Measurements from ENCODE around the gene FAM219B.
"Not testable (repeated sequence)": the region's sequence is repeated elsewhere in the genome, so short reads cannot be mapped to it uniquely, and the experiment has no call there.

The FAM219B gene

DNA sequence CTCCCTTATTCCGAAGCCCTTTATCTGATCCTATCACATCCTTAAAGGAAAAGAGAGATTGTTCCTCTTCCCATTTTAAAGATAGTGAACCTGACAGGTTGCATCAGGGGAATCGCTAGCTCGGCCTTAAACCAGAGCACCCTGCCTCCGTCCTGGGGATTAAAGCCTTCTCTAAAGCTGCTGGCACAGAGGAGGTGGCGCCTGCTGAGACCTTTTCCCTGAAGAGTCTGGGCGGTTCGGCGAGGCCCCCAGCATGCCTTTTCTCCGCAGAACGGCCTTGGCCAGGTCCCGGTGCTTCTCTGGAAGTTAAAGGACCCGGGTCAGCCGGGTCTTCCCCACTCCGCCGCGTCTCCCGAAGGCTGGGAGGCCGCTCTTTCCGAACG, 593 bp downstream of the FAM219B start:
- H3K4me3 ChIP-seq = peak overlapping the region; percentile 64 to 94 (median 88)

DNA sequence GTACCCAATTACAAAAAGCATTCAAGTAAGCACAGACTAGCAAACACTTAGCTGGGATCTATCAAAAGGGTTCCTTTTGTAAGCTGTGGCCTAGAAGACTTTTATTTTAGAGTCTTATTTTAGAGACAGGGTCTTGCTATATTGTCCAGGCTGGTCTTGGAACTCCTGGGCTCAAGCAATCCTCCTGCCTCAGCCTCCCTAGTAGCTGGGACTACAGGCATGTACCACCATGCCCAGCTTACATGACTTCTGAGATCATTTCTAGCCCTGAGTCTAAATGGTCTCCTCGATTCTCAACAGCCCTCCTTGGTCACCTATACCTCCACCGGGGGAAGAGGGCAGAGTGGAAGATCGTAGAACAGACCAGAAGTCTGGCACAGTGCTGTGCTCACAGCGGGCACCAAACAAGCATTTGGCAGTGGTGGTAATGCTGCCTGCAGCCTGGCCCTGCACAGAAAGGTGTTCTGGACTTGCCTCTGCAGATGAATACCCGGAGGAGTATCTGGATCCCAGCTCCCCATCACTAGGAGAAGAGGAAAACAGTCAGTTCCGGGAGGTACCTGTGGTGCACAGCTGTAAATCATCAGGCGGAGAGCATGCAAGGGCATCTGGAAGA, 2.4 kb downstream of the FAM219B start:
- Histone ChIP-seq H3K27ac (peak overlapping the region in 2 of 21 experiments; percentile 0 to 90), H3K4me3 (no peak overlapping the region)

More for the DNA sequence above, 593 bp downstream of the FAM219B start:
- H3K27ac ChIP-seq = peak overlapping the region; percentile 84 to 99 (median 96)

DNA sequence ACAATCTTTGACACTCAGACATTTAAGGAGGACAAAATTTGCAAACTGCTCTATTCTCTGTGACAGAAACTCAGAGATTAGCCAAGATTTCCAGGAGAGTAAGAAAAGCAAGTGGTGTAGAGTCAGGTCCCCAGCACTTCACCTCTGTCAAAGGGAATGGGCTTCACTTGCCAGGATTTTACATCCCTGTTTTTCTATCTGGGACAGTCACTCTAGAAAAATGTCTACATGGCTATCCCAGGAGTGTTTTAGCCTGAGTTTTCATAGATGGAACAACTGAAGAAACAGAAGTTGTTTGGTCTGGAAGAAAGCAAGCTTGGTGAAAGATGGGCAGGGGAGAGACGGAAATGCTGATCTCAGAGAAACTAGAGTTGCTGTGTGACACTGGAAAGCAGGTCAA, 3.0 kb downstream of the FAM219B start:
- peak overlapping the region in 1 of 21 experiments; percentile 0 for H3K27ac ChIP-seq
- no peak overlapping the region for H3K4me3 ChIP-seq

- H3K27ac ChIP-seq = peak overlapping the region in 9 of 21 experiments; percentile 8 to 62 (median 30)
- H3K4me3 ChIP-seq = no peak overlapping the region
These were observed 4.2 kb downstream of the FAM219B start for GRCh38 chr15:74902295-74903075.

GRCh38 chr15:74901612-74902063, 5.0 kb downstream of the FAM219B start:
- Histone ChIP-seq H3K4me3 (no peak overlapping the region), H3K27ac (peak overlapping the region in 11 of 21 experiments; percentile 5 to 70 (median 47))

- Histone ChIP-seq H3K4me3 (no peak overlapping the region), H3K27ac (peak overlapping the region in 1 of 21 experiments; percentile 12)
These were observed 9.3 kb downstream of the FAM219B start for GRCh38 chr15:74897300-74897701.

DNA sequence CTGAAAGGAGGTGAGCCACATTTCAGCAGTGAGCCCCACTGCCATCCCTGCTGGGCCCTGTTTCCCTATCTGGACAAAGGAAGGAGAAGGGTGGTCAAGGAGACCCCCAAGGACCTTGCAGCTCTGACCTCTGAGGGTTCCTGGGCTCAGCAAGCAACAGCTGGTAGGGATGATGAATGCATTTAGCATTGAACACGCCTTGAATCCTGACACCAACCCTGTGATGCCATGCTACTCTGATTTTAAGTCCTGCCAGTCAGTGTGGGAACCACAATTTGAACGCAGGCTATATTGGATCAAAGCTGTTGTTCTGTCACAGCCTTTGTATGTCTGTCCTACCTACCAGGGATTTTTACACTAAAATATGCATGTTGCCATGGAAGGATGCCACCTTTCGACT, 10.3 kb downstream of the FAM219B start:
- H3K27ac ChIP-seq = peak overlapping the region in 1 of 21 experiments; percentile 16

GRCh38 chr15:74895830-74896229, 10.8 kb downstream of the FAM219B start:
- H3K27ac ChIP-seq = no peak overlapping the region
- H3K4me3 ChIP-seq = no peak overlapping the region

More for the DNA sequence above, 10.3 kb downstream of the FAM219B start:
- H3K4me3 ChIP-seq = no peak overlapping the region

- H3K27ac ChIP-seq = peak overlapping the region in 1 of 21 experiments; percentile 36
- H3K4me3 ChIP-seq = not testable (repeated sequence)
These were observed 12.3 kb downstream of the FAM219B start for GRCh38 chr15:74894383-74894782.

GRCh38 chr15:74893627-74894026, 13.0 kb downstream of the FAM219B start:
- H3K27ac ChIP-seq = peak overlapping the region in 5 of 21 experiments; percentile 24 to 75 (median 31)

DNA sequence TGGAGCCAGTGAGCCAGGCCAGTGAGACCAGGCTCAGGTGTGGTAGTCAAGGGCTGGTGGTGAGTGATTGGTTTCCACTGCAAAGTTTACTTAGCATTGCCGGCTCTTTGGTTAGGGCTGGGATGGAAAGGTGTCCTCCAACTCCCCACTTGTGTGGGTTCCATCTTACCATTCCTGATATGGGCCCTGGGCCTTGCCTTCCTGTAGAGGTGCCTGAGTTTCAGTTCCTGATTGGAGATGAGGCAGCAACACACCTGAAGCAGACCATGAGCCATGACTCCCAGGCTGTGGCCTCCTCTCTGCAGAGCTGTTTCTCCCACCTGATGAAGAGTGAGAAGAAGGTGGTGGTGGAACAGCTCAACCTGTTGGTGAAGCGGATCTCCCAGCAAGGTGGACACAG, 13.7 kb downstream of the FAM219B start:
- no peak overlapping the region for H3K4me3 ChIP-seq
- H3K27ac ChIP-seq = peak overlapping the region in 5 of 21 experiments; percentile 24 to 75 (median 31)

More at GRCh38 chr15:74893627-74894026, 13.0 kb downstream of the FAM219B start:
- no peak overlapping the region for H3K4me3 ChIP-seq

GRCh38 chr15:74892313-74892712, 14.3 kb downstream of the FAM219B start:
- Histone ChIP-seq H3K4me3 (no peak overlapping the region), H3K27ac (peak overlapping the region in 2 of 21 experiments; percentile 24 to 75)

- no peak overlapping the region for H3K4me3 ChIP-seq
- peak overlapping the region in 1 of 21 experiments; percentile 88 for H3K27ac ChIP-seq
These were observed 15.2 kb downstream of the FAM219B start for GRCh38 chr15:74891469-74891868.

DNA sequence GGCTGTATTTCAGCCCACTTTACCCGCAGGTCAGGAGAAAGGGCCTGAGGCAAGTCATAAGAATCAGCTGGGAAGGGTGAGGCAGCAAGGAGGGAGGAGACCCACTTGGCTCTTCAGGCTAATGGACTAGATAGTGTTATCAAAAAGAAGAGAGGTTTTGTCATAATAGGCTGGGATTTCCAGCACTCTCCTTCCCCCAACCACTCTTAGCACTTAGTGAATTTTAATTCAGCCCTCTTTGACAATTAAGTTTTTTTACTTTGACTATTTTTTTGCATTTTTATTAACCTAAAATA, 16.0 kb downstream of the FAM219B start:
- Histone ChIP-seq H3K4me3 (peak overlapping the region; percentile 53 to 89 (median 60)), H3K27ac (peak overlapping the region in 16 of 21 experiments; percentile 7 to 90 (median 84))

DNA sequence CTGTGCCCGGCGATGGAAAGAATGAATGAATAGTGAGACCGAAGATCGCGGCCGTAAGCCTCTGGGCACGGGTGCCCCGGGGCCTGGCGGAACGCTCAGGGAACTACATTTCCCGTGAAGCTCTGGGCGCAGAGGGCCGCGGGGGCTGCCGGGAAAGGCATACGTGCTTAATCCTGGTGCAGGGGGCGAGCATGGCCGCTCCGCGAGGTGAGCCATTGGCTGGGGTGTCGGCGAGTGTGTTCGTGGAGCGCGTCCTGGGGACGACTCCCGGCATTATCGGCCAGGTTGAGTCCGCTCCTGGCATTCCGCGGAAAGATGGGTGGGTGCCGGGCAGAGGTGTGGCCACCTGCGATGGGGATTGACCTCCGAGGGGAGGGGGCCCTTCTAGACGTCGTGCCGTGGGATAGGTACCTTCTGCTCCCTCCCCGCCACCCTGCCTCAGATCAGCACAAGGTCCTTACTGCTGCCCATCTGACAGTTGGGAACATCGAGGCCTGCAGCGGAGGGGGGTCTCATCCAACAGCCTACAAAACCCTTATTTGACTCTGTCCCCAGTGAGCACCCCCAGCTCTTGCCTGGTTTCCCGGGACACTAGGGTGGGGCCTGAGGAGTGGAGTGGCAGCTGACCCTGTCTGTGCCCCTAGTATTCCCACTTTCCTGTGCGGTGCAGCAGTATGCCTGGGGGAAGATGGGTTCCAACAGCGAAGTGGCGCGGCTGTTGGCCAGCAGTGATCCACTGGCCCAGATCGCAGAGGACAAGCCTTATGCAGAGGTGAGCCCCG, 16.6 kb downstream of the FAM219B start, which contains the start of gene MPI:
Gene MPI (plus strand): TSS at position 160 of the 782 bp plus-strand sequence. CDS start 32 bp downstream, at position 192.
- Histone ChIP-seq H3K27ac (peak within 1 kb of the TSS; percentile 7 to 90 (median 84)), H3K4me3 (peak within 1 kb of the TSS; percentile 53 to 89 (median 60))

DNA sequence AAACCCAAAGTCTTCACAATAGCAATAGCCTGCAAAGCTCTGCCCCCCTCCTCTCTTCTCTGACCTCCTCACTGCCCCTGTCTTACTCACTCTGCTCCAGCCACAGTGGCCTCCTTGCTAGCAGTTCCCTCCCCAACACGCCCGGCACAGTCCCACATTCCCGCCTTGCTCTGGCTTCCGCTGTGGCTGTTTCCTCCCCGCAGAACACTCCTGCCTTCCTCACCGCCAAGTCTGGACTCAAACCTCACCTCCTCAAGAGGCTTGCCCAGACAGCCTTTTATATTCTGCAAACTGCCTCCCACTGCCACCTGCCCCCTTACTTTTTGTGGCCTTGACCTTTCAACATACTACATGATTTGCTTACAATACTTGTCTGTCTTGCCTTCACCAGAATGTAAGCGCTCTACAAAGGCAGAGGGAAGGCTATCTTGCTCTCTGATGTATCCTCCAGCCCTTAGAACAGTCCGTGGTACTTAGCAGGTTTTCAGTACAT, 17.2 kb downstream of the FAM219B start:
- H3K27ac ChIP-seq = peak overlapping the region in 20 of 21 experiments; percentile 7 to 90 (median 84)

GRCh38 chr15:74888716-74889115, 17.9 kb downstream of the FAM219B start:
- peak overlapping the region in 2 of 21 experiments; percentile 65 to 87 for H3K27ac ChIP-seq
- no peak overlapping the region for H3K4me3 ChIP-seq

More for the DNA sequence above, 17.2 kb downstream of the FAM219B start:
- H3K4me3 ChIP-seq = peak overlapping the region; percentile 53 to 89 (median 60)

- not testable (repeated sequence) for H3K27ac ChIP-seq
These were observed 19.0 kb downstream of the FAM219B start for GRCh38 chr15:74887537-74888193.

GRCh38 chr15:74885461-74885860, 21.2 kb downstream of the FAM219B start:
- Histone ChIP-seq H3K27ac (peak overlapping the region in 1 of 21 experiments; percentile 23), H3K4me3 (no peak overlapping the region)

More at GRCh38 chr15:74887537-74888193, 19.0 kb downstream of the FAM219B start:
- not testable (repeated sequence) for H3K4me3 ChIP-seq
